T follicular helper cell (primary cell): ENCODE data around the gene LRRFIP1.
A peak's percentile ranks its signal among the peaks of the same experiment; 100 is the strongest.
"Not testable (repeated sequence)": the region's sequence is repeated elsewhere in the genome, so short reads cannot be mapped to it uniquely, and the experiment has no call there.

Experiments used
- DNase-seq: peaks from one replicate; pipeline ENCODE4 v3.0.0-alpha.2; 2020; ENCODE audit warnings: low read depth

The LRRFIP1 gene

DNA sequence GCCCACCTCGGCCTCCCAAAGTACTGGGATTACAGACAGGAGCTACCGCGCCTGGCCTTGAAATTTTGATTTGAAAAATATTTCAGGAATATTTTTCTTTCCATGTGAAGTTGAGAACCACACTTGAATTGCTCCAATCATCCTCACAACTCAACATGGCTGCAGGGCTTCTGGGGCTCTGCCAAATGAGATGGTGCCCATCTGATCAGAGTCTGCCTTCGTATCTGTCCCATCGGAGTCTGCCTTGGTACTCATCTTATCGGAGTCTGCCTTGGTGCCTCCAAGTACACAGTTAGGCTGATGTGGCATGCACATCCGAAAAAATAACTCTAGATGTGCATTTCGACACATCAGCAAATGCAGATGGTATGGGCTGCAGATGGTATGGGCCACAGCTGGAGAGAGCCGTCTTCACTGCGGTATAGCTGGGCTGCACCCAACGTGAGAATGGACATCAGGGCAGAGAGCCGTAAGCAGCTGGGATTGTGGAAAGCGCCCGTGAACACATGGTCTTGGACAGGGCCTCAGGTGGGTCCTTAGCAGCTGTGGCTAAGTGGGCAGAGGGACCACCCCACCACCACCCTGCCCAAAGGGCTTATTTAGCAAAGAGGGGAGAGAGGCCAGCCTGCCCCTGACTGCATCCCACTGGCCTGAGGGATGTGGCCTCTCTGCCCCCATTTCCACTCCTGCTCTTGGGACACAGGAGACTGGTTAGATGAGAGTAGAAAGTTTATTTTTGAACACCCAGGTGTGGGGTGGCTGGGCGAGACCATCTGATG, 119.1 kb downstream of the LRRFIP1 start:
- no peak for DNase-seq

GRCh38 chr2:237747189-237747588, 119.8 kb downstream of the LRRFIP1 start:
- no peak for DNase-seq

GRCh38 chr2:237749002-237749401, 121.6 kb downstream of the LRRFIP1 start:
- no peak for DNase-seq

- DNase-seq: no peak
Observed at GRCh38 chr2:237749961-237750360, 122.6 kb downstream of the LRRFIP1 start.

GRCh38 chr2:237750441-237750840, 123.1 kb downstream of the LRRFIP1 start:
- DNase-seq: not testable (repeated sequence)

DNA sequence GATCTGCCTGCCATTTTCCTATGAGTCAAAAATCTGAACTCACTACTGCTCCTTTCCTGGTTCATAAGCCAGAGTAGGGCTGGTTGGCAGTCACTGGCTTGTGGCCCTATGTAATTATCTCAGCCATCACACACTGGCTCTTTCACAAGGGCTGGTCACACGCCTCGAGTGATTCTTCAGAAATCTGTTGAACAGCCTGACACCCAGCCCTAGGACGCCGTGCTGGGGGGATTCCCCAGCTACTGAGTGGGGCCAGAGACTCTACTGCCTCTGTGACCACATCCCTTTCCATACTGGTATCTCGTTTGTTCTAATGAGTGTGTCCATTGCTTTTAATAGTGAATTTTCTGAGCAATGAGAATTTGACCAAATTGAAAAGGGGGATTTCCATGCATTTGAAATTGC, 125.4 kb downstream of the LRRFIP1 start:
- DNase-seq: no peak

DNA sequence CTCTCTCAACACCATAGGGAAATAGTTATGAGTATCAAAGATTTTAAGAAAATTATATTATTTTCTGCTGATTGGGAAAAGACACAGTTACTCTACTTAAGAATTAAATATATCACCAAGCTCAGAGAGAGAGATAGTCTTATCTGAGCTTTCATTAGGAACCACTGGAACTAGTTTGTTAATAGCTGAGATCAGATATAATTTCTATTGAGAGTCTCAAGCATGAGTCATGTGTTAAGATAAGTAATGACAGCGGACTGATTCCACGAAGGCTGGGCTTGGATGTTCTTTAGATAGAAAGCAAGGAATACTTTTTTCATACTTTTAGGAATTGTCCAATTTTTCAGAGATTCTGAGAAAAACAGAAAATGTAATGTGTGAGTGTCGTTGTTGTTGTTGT, 126.8 kb downstream of the LRRFIP1 start:
- no peak for DNase-seq

GRCh38 chr2:237754626-237755248, 127.3 kb downstream of the LRRFIP1 start:
- no peak for DNase-seq

- DNase-seq: no peak
Observed at GRCh38 chr2:237757616-237758015, 130.2 kb downstream of the LRRFIP1 start.

DNA sequence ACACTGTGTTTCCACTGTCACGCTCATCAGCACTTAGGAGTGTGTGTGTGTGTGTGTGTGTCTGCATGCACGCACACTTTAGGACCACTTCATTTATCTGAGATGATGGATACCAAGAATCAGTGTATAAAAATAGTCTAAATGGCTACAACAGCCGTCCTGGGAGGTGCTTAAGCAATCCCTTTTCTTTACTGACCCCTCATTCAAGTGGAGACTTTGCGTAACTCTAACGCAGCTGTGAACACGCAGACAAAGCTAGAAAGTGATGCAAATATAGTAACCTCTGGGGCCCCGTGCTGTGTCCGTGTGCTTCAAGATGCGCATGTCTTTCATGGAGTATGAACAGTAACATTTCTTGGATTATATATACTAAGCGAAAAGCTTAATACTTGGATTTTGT, 130.8 kb downstream of the LRRFIP1 start:
- no peak for DNase-seq

- DNase-seq: no peak
Observed at GRCh38 chr2:237759176-237759575, 131.8 kb downstream of the LRRFIP1 start.

DNA sequence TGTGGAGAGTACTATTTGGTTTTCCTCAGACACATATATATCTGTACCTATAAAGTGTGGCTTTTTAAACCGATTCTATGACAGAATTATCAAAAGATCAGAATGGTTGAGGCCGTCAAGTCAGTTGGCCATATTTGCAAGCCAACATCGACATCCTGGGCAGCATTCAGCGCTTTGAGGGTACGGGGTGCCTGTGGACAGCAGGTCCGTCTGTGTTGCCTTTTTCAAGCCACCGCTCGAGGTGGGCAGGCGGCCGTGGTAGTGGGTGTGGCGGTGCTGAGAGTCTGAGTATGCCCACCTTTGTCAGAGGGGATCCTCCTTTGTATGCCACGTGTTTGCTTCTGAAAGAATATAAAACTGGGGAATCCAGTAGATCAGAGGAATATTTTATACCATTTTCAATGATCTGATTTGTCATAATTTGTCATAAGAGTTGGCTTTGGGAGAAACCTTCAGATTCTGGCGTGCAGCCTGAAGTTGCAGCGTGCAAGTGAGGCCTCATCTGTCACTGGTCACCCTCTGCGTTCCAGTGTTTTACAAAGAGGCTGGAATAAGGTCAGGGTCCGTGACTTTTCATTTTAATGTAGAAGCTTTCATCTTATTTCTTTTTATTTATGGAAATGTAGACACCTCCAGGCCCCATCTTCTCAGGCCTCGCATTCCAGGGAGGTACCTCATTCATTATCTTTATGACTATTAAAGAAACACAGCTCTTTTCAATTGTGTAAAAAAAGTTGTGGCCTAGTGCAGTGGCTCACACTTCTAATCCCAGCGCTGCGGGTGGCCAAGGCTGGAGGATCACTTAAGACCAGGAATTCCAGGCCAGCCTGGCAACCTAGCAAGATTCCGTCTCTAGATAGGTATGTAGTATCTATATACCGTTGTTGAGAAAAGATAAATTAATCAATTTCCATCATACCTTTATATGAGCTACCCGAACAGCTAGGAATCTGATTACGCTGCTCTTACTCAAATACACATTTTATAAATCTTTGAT, 133.4 kb downstream of the LRRFIP1 start:
- DNase-seq: no peak

- DNase-seq: not testable (repeated sequence)
Observed at GRCh38 chr2:237762291-237763182, 135.2 kb downstream of the LRRFIP1 start.

- DNase-seq: no peak
Observed at GRCh38 chr2:237763812-237764211, 136.4 kb downstream of the LRRFIP1 start.

- not testable (repeated sequence) for DNase-seq
Observed at GRCh38 chr2:237765122-237765521, 137.7 kb downstream of the LRRFIP1 start.

DNA sequence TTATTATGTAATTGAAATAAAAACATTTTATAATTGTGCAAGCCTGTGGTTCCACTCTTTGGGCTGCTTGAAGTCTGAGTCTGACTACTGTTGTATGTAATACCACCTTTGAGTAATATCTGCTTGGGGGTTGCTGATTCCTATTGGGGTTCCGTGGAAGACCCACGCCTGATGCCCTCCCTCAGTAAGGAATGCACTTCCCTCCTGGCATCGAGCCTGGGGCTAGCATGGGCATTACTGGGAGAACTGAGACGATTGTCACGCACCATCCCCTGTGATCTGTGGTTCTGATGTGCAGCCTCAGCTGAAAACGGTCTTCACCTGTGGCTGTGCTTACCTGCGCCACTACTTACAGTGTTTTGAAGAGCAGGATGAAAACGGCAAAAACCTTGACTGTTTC, 138.5 kb downstream of the LRRFIP1 start:
- DNase-seq: no peak

- DNase-seq: no peak
Observed at GRCh38 chr2:237766340-237766739, 139.0 kb downstream of the LRRFIP1 start.

- no peak for DNase-seq
Observed at GRCh38 chr2:237772513-237772912, 145.1 kb downstream of the LRRFIP1 start.

- DNase-seq: no peak
Observed at GRCh38 chr2:237773826-237774225, 146.4 kb downstream of the LRRFIP1 start.

DNA sequence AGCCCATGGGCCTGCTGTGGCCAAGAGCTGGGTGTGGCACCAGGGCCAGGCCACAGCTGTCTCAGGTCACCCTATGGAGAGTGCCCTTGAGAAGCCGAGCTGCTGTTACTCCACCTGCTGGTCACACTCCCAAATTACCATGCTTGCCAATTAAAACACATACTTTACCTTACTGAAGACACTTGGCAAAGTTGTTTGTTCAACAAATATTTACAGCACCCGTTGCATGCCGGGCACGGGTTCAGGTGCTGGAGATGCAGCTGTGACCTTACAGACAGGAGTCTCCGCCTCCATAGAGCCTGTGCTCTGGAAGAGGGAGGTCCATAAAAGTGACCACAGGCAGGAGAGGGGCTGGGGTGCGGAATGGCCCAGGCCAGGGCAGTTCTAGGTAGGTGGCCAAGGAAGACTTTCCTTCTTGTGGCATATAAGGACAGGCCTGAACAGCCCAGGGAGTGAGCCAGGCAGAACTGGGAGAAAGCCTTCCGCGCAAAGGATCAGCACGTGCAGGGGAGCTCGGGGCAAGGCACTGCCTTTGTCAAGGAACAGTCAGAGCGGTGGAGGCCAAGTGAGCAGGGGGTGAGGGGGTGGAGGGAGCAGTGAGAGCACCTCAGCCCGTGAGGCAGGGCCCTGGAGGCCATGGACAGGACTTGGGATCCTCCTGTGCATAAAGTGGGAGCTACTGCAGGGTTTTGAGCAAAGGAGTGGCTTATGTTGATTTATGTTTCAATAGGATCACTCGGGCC, 147.6 kb downstream of the LRRFIP1 start:
- DNase-seq: peak; percentile 8

- no peak for DNase-seq
Observed at GRCh38 chr2:237779521-237779920, 152.1 kb downstream of the LRRFIP1 start.
